Right kidney (tissue), 9 donors: Measurements from ENCODE around the gene NMNAT1.

ENCODE experiments used
- DNase-seq: peaks from one replicate; pipeline ENCODE4 v3.0.0-alpha.2; 2016
- long read RNA-seq, 8 donors: transcript quantifications; one replicate each; lab custom pipeline, GENCODE V29; 2026

The NMNAT1 gene
- long read RNA-seq, donor 1, transcript NMNAT1-201 (5 exons, 3,781 nt): major isoform, 6 of 20 reads
- long read RNA-seq, donor 1, partial matches to known transcripts: 12 of 20 reads
- long read RNA-seq, donor 1, other reads (novel, unspliced or antisense): 0 of 20 reads
- long read RNA-seq, donor 2, partial matches to known transcripts: 0 of 4 reads
- long read RNA-seq, donor 2, other reads (novel, unspliced or antisense): 0 of 4 reads
- long read RNA-seq, donor 3, partial matches to known transcripts: 0 of 5 reads
- long read RNA-seq, donor 3, other reads (novel, unspliced or antisense): 0 of 5 reads
- long read RNA-seq, donor 4, partial matches to known transcripts: 0 of 2 reads
- long read RNA-seq, donor 4, other reads (novel, unspliced or antisense): 0 of 2 reads
- long read RNA-seq, donor 5, partial matches to known transcripts: 0 of 4 reads
- long read RNA-seq, donor 5, other reads (novel, unspliced or antisense): 0 of 4 reads
- long read RNA-seq, donor 6, transcript NMNAT1-201 (5 exons, 3,781 nt): major isoform, 5 of 5 reads
- long read RNA-seq, donor 6, partial matches to known transcripts: 0 of 5 reads
- long read RNA-seq, donor 6, other reads (novel, unspliced or antisense): 0 of 5 reads
- long read RNA-seq, donor 7, transcript NMNAT1-201 (5 exons, 3,781 nt): major isoform, 5 of 5 reads
- long read RNA-seq, donor 7, partial matches to known transcripts: 0 of 5 reads
- long read RNA-seq, donor 7, other reads (novel, unspliced or antisense): 0 of 5 reads
- long read RNA-seq, donor 8, transcript NMNAT1-201 (5 exons, 3,781 nt): major isoform, 5 of 6 reads
- long read RNA-seq, donor 8, partial matches to known transcripts: 0 of 6 reads
- long read RNA-seq, donor 8, other reads (novel, unspliced or antisense): 0 of 6 reads

DNA sequence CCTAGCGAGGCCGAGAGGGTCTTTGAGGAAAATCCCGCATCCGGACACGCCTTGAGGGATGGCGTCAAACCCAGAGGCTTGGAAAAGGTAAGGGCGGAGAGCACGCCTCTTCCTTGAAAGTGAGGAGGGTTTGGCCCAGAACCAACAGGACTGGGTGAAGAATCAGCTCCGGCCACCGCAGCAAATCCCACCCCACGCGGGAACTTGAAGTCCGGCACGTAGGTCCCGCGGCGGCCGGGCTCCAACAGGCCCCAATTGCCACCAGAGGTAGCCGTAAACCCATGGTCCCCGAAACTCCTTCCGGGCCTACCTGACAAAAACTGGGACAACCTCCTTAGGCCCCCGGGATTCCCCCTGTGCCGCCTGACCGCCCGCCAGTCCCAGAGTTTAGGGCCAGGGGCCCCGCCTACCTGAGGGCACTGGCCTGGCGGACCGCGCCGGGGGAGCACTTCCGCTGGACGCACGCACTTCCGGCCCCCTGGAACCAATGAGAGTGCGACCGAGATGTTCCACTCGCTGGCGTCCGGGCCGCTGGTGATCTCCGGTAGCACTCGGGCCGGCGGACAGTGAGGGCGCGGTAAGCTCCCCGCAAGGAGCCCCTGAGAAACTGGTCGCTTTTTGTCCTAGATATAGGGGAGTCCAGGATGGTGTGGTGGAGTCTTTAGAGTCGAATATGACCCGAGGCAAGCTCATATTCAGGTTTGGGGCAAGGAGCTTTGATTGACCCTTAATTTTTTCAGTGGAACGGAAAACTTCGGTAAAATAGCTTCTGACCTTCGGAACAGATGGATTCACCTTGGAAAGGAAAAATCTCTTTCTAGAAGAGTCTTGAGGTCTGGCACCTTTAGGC, at the start of gene NMNAT1, which contains the start of gene LZIC:
NMNAT1 (plus strand) TSS at position 537 of the 850 bp plus-strand sequence. CDS start 28,599 bp downstream, outside the sequence.
LZIC (minus strand) TSS at position 453 of the 850 bp plus-strand sequence. CDS start 6,772 bp downstream, outside the sequence.
- peak; percentile 96 for DNase-seq

DNA sequence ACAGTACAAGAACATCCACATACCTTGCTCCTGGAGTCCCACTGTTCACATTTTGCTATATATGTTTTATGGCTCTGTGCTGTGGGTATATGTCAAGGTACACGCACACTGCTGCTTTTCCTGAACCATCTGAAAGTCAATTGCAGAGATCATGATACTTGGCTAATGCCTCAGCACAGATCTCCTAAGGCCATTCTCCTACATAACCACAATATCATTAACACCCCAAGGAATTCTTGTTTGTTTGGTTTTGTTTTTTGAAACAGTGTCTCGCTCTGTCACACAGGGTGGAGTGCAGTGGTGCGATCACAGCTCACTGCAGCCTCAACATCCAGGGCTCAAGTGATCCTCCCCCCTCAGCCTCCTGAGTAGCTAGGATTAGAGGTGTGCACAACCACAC, 49.2 kb upstream of the NMNAT1 start:
- DNase-seq: no peak

- no peak for DNase-seq
Measured at GRCh38 chr1:9900142-9901043, 42.9 kb upstream of the NMNAT1 start.

DNA sequence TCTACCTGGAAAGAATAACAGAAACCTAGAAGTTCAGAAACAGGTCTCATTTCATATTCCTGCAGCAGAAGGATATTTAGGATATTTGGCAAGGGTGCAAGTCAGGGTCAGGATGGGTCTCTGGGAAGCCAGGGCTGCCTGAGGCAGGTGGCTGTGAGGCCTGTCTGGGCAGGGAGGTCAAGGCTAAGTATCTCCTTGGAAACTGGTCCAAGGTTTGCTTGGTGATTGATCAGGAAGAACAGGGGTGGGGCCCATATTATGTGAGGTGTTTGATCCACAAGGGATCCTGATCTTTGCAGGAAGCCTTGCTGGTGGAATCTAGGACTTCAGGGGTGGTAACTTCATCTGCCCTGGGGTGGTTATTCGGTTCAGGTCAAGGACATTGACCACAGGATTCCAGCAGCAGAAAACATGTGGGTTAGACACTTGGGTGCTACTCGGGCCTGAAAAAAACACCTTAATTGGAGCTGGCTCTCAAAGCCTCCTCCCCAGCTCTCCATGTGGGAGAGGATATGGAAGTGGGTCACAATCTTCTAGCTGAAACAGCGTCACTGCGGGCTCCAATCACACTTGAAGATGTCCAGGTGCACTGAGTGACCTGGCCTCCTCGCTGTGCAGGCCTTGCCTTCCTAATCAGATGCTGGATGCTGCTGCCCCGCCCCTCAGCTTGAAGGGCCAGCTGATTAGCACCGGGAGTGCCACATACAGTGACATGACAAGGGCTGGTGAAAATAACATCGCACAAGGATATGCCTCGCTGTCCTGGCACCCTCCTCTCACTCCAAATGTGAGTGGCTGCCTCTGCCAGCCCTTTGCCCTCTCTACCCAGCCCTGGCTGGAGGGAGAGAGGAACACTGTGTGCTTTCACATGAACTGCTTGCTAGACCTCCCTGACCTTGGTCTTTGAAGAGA, 41.9 kb upstream of the NMNAT1 start:
- DNase-seq: no peak

- no peak for DNase-seq
Measured at GRCh38 chr1:9902060-9902452, 41.2 kb upstream of the NMNAT1 start.

DNA sequence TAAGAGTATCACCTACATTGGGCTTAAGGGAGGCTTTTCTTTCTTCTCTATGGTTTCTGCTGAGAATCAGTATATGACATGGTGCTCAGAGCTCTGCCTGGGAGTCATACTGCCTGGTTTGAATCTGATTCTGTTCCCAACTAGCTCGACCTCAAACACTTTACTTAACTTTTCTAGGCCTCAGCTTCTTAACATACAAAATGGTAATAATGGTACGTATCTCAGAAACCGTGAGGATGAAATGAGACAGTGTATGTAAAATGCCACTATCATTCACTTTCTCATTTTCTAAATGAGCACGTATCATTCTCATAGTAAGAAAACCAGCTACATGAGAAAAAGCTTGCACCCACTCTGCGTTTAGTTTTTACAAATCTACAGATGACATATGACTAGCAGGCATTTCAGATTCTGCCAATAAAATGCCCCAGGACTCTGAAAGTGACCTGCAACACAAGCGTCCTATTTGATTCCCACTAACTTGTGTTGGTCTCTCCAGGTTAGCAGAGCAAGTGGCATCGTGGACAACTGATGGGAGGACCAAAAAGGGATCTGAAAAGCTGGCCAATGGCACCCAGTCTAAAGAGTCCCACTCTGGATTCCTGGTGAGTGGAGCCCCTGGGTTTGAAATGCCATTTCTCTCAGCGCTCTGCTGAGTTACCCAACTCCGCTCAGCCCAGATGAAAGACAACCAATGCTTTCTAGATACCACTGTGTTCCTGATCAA, 39.3 kb upstream of the NMNAT1 start:
- DNase-seq: no peak

DNA sequence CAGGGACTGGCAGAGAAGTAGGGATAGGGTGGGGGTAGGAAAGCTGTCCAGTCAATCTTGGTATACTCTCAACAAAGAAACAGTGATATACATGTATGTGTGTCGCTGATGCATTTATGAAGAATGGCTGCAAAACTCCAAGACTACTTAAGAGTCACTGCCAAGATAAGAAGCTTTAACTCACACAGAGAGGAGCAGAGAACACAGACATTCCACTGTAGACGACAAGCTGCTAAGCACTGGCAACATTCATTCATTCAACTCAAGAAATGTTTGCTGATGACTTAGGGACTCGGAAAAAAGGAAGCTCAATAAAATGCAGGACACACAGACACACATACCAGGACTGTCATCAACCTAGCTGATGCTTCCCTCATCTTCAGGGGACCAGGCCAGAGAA, 38.7 kb upstream of the NMNAT1 start:
- no peak for DNase-seq

DNA sequence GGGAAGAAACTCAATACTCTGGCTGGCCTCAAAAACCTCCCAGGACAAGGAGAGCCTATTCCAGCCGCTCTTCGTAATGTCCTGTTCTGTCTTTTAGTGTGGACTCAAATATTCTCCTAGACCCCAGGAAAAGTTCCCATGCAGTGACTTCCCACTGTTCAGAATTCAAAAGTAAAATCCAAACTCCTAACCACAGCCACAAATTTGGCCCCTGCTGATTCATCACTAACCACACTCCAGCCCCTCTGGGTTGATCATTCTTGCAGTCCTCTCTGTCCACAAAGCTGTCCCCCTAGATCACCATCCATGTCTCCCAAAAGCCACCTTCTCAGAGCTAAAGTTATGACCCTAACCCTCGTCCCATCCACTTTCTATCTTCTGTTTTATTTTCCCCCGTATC, 38.3 kb upstream of the NMNAT1 start:
- no peak for DNase-seq

- no peak for DNase-seq
Measured at GRCh38 chr1:9906466-9906865, 36.8 kb upstream of the NMNAT1 start.

DNA sequence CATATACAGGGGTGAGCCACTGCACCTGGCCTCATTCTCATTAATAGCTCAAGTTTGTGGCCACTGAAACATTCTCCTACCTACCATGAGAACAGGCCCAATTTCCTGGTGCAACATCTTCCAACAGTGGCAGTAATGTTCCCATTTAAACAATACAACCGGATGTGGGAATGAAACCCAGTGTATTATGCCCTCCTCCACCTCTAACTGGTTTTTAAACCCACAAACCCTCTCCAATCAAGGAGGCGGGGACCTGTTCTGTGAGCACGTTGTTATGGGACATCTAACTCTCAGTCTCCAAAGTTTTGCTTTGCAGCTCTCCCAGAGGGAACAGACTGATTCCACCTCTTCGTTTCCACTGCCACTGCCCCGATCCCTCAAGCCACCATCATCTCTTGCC, 35.8 kb upstream of the NMNAT1 start:
- DNase-seq: no peak

DNA sequence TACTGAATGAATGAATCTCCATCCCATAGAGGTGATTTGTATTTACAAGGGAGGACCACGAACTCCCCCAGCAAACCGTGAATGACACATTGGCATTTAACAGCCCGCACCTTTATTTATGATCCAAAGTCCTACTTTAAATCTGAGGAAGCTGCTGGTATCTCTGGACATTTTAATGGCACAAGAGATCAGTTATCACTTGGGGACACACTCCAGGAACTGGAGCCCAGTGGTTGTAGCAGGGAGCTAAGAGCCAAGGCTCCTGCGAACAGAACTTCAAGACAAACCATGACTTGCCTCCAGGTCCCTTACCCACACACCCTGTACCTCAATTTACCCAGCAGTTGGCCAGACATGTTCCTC, 34.4 kb upstream of the NMNAT1 start:
- no peak for DNase-seq

DNA sequence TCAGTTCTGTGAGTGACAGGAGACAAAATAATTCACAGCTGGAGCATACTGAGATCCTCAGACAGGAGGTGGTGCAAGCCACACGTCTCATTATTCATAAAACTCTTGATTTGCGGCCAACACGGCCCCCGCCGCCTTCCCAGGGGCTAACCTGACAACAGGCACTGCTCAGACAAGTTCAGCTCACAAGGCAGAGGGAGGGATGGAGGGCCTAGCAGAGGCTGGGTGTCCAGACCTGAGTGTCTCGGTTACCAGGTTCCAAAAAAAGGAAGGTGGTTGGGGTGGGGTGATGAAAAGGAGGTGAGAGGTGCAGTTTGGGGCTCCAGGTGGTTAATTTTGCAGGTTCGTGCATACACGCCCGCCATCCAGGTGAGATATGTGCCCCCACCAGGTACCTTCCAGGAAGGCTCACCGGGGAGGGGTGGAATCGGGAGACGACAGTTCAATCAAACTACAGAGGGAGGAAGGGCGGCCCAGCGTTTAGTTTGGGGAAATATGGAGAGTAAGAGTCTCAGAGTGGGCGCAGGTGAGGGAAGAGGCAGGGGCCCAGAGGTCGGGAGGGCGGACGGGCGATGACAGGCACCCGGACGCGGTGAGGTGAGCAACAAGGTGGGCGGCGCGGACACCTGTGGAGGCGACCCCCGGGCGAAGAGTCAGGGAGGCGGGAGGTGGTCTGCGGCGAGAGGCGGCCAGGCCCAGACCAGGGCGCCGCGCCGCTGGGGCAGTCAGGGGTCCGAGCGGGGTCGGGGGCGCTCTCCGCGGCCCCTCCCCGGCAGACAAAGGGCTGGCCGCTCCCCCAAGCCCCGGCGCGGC, 33.8 kb upstream of the NMNAT1 start:
- peak; percentile 61 for DNase-seq

DNA sequence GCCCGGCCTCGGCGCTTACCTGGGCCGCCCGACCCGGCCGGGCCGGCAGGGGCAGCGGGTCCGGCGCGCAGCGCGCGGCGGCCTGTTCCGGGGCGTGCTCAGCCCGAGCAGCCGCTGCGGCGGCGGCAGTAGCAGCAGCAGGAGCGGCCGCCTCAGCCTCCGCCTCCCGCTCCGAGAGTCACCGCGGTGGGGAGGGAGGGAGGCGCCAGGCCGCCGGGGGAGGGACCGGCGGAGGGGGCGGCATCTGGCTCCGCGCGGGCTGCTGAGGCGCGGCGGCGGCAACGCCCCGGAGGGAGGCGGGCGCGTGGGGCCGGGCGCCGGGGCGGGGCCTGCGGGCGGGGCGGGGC, 33.2 kb upstream of the NMNAT1 start, which contains the start of gene CTNNBIP1:
CTNNBIP1 (minus strand) TSS at position 194 of the 347 bp plus-strand sequence. CDS start 38,205 bp downstream, outside the sequence.
- DNase-seq: no peak

DNA sequence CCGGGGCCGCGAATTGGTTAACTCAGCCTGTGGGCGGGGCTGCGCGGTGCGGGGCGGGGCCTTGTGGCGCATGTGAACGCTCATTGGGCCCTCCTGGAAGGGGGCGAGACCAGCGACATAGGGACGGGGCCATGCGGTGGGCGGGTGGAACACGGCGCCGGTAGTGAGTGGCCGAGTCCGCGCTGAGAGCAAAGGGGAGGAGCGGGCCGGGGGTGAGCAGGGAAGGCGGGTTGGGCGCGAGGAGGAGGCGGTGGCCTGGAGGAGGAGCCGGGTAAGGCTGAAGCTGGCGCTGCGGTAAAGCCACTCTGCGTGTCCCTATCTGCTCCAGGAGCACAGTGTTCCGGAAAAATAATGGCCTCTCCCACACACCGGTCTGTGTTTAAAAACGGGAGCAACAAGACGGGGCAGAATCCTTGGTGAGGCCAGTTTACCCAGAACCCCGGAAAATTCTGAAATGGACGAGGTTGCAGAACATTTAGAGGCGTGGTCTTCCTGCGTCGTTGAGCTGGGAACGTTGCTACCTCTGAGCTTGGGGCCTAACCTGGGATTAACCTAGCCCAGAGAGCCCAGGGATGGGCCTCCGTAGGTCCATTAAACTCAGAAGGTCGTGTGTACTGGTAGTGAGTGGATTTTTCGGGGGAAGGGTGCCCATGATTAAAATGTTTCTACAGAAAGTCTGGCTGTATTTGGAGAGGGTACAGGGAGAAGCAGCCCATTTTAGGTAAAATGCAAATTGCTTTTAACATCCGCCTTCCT, 32.7 kb upstream of the NMNAT1 start:
- DNase-seq: peak; percentile 91

DNA sequence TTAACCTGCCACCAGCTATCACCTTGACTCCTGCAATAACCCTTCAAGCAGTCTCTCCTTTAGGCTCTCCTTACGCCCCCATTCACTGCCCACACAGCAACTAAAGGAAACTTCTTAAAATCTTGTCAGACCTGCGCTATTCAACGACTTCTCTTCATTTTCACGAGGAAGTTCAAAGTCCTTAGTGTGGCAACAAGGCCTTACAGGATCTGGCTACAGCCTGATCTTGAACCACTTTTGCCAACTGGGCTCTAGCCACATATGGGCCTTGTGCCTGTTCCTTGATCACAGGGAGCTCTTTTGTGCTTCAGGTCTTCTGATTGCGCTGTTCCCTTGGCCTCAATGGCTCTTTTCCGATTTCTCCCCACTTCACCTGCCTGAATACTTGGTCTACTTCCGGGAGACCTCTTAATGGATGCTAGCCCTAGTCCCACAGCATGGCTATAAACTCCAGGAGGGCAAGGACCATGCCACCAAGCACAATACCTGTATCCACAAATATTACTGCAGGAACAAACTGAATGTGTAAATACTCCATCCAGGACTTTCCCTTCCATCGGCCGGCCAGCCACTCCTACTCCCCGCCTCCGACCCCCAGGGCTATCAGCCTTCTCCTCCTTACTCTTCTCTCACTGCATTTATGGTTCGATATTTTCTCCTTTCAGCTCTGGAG, 30.9 kb upstream of the NMNAT1 start:
- DNase-seq: no peak

DNA sequence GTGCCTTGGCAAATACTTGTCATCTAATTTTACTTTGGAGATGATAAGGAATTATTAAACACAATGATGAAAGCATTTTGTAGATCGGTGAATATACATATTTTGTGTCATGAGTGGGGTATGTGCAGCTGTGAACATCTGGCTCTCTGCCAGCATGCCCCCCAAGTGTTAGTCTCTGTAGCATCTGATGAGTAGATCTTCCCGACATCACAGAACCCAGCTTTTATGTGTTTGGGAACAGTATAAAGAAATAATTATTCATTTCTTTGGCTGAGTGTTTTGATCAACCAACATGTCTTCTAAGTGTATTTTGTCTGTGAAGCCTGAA, 28.7 kb upstream of the NMNAT1 start:
- DNase-seq: no peak

GRCh38 chr1:9916452-9916851, 26.8 kb upstream of the NMNAT1 start:
- DNase-seq: no peak
